Measurements from ENCODE around the gene SDR9C7. TPM values are rescaled to one million over a fixed set of nuclear protein-coding genes. Genes with fewer than 3 reads are reported as not detected.

SDR9C7 gene
- total RNA-seq, 2 donors from 2014 or later: not detected

GRCh38 chr12:56930241-56930640, 4.0 kb downstream of the SDR9C7 start:
- no peak overlapping the region for H3K4me3 ChIP-seq
- no peaks in the 10 kb centered on the region for H3K36me3 ChIP-seq (replicated peaks in 1 of 2; ENCODE audit: insufficient read depth in 1 of 2, low read depth in 2 of 2)
- H3K9me3 ChIP-seq: no peaks in the 10 kb centered on the region
- no peak for DNase-seq
- H3K4me1 ChIP-seq: no peaks in the 10 kb centered on the region
- H3K27me3 ChIP-seq: no peaks in the 10 kb centered on the region
- TF ChIP-seq POLR2A (IDR thresholded peaks at IDR 0.05) (no peak), CTCF (IDR thresholded peaks at IDR 0.05) (no peak)
- no peak for ATAC-seq
- intact Hi-C loops (cut with DNase I): no loop called here
- H3K27ac ChIP-seq: no peak overlapping the region
- 82 to 83% methylated on average over 5 to 8 of the region's 8 CpGs for WGBS, 2 donors

- DNase-seq: no peak
- Histone ChIP-seq H3K4me3 (no peak overlapping the region), H3K27ac (no peak overlapping the region), H3K36me3 (replicated peaks in 1 of 2; ENCODE audit: insufficient read depth in 1 of 2, low read depth in 2 of 2) (no peaks in the 10 kb centered on the region), H3K27me3 (no peaks in the 10 kb centered on the region), H3K4me1 (no peaks in the 10 kb centered on the region), H3K9me3 (no peaks in the 10 kb centered on the region)
- TF ChIP-seq POLR2A (IDR thresholded peaks at IDR 0.05): no peak
- TF ChIP-seq CTCF (IDR thresholded peaks at IDR 0.05): no peak
- ATAC-seq: no peak
- 91 to 93% methylated on average over 2 to 4 of the region's 4 CpGs for WGBS, 2 donors
- intact Hi-C loops (cut with DNase I): no loop called here
Measured at GRCh38 chr12:56929780-56930179, 4.4 kb downstream of the SDR9C7 start.

GRCh38 chr12:56928262-56928661, 5.9 kb downstream of the SDR9C7 start:
- Histone ChIP-seq H3K27me3 (no peaks in the 10 kb centered on the region), H3K27ac (no peak overlapping the region), H3K36me3 (replicated peaks in 1 of 2; ENCODE audit: insufficient read depth in 1 of 2, low read depth in 2 of 2) (no peaks in the 10 kb centered on the region), H3K4me1 (no peaks in the 10 kb centered on the region), H3K4me3 (no peak overlapping the region), H3K9me3 (no peaks in the 10 kb centered on the region)
- ATAC-seq (no peak), DNase-seq (no peak)
- WGBS, 2 donors: 58 to 77% methylated on average over 3 of the region's 3 CpGs
- TF ChIP-seq CTCF (IDR thresholded peaks at IDR 0.05): no peak
- TF ChIP-seq POLR2A (IDR thresholded peaks at IDR 0.05): no peak
- intact Hi-C loops (cut with DNase I): no loop called here

GRCh38 chr12:56927281-56927680, 6.9 kb downstream of the SDR9C7 start:
- 84 to 90% methylated on average over 4 of the region's 4 CpGs for WGBS, 2 donors
- Histone ChIP-seq H3K4me3 (no peak overlapping the region), H3K9me3 (no peaks in the 10 kb centered on the region), H3K4me1 (no peaks in the 10 kb centered on the region), H3K27me3 (no peaks in the 10 kb centered on the region), H3K27ac (no peak overlapping the region), H3K36me3 (replicated peaks in 1 of 2; ENCODE audit: insufficient read depth in 1 of 2, low read depth in 2 of 2) (no peaks in the 10 kb centered on the region)
- TF ChIP-seq POLR2A (IDR thresholded peaks at IDR 0.05) (no peak), CTCF (IDR thresholded peaks at IDR 0.05) (no peak)
- intact Hi-C loops (cut with DNase I): no loop called here
- DNase-seq (no peak), ATAC-seq (no peak)

GRCh38 chr12:56922031-56922430, 12.2 kb downstream of the SDR9C7 start:
- Histone ChIP-seq H3K4me1 (no peaks in the 10 kb centered on the region), H3K36me3 (replicated peaks in 1 of 2; ENCODE audit: insufficient read depth in 1 of 2, low read depth in 2 of 2) (no peaks in the 10 kb centered on the region), H3K9me3 (peaks cover 0 to 6% (median 0%) of the 10 kb centered on the region in 3 donors), H3K27ac (no peak overlapping the region), H3K4me3 (no peak overlapping the region), H3K27me3 (no peaks in the 10 kb centered on the region)
- 73 to 84% methylated on average over 1 of the region's 1 CpG for WGBS, 2 donors
- no peak for DNase-seq
- intact Hi-C loops (cut with DNase I): no loop called here
- ATAC-seq: no peak
- TF ChIP-seq CTCF (IDR thresholded peaks at IDR 0.05) (no peak), POLR2A (IDR thresholded peaks at IDR 0.05) (no peak)

All from body of pancreas (tissue), 4 donors.